Upper lobe of right lung (tissue), 1 donor: ENCODE results near the gene COBL. TPM values are rescaled to one million over a fixed set of nuclear protein-coding genes. Genes with fewer than 3 reads are reported as not detected.
A peak's percentile ranks its signal among the peaks of the same experiment; 100 is the strongest.

Experiments
- ATAC-seq: fragments of 200-7000 bp; cut with Tn5 transposase; one replicate; pipeline ENCODE4 v1.9.1; 2020; ENCODE audit warnings: mild to moderate bottlenecking, moderate library complexity
- DNase-seq: peaks from one replicate; pipeline ENCODE4 v3.0.0-alpha.2; 2020
- H3K27ac ChIP-seq: fragments of 200-600 bp; one replicate; pipeline ENCODE4 v1.8.0; 2022
- H3K27me3 ChIP-seq: fragments of 200-600 bp; one replicate; pipeline ENCODE4 v1.8.0; 2022; ENCODE audit warnings: mild to moderate bottlenecking
- H3K36me3 ChIP-seq: fragments of 200-600 bp; one replicate; pipeline ENCODE4 v1.8.0; 2022
- H3K4me1 ChIP-seq: fragments of 200-600 bp; one replicate; pipeline ENCODE4 v1.8.0; 2022
- H3K4me3 ChIP-seq: fragments of 200-600 bp; one replicate; pipeline ENCODE4 v1.8.0; 2022; ENCODE audit warnings: mild to moderate bottlenecking
- H3K9me3 ChIP-seq: fragments of 200-600 bp; one replicate; pipeline ENCODE4 v1.8.0; 2022
- CTCF ChIP-seq: fragments of 200-600 bp; IDR thresholded peaks from one replicate; pipeline ENCODE4 v1.8.0; 2022; ENCODE audit warnings: antibody characterized with exemption
- intact Hi-C: fragments of 100-400 bp; cut with DNase I; formaldehyde crosslinking; loops from one replicate; pipeline ENCODE4 v1.11.0; 2022
- total RNA-seq: library from RNA; stranded (reverse); fragmentation: NEBNext Ultra II Directional; extraction: Animal tissue kit (Norgen Biotek cat#: 25700); gene quantifications from one replicate; pipeline ENCODE4 v1.2.1, GENCODE V29; 2021
- donor health status: DM: no; HTN: yes; CAD: no; lungs with severe emphysema.

Gene COBL
- total RNA-seq, 1 donor from 2014 or later: 29.2 TPM

- DNase-seq: no peak
- Histone ChIP-seq H3K4me3 (no peak overlapping the region), H3K27me3 (no peaks in the 10 kb centered on the region), H3K9me3 (no peaks in the 10 kb centered on the region), H3K27ac (no peak overlapping the region), H3K4me1 (peaks cover 4% of the 10 kb centered on the region), H3K36me3 (no peaks in the 10 kb centered on the region)
- ATAC-seq: no peak
- intact Hi-C loops: no loop called here
- no peak for TF ChIP-seq CTCF
Observed at GRCh38 chr7:51033727-51034520, 282.7 kb downstream of the COBL start.

DNA sequence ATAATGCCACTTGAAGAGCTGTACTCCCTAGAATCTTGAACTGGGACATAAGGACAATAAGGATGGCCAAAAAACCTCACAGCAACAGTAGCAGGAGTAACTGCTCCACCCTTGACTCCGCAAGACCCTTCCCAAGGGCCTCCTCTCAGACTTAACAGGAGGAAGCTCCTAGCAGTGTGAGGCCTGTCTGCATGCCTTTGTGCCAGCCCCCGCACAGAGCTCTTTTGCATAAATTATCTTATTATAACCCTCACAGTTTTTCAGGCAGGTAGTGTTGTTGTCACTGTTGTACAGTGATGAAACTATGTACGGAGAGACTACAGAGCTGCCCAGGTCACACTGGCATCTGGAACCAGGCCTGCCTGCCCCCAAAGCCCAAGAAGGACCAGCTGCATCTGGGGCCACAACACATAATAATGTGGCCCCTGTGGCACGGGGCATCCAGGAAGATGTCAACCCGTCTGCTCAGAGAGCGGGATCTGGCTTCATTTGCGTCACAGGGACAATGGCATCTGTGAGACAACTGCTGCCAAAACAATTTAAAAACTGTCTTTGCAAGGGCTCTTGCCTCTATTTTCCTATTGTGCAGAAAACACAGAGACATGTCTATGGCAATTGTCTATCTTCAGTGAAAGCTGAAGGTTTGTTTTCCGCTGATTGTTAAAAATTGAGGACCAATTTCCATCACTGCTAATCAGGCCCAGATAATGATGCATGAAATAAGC lies 284.7 kb downstream of the COBL start:
- ATAC-seq (no peak), DNase-seq (no peak)
- intact Hi-C loops: no loop called here
- Histone ChIP-seq H3K27me3 (no peaks in the 10 kb centered on the region), H3K4me1 (peaks cover 4% of the 10 kb centered on the region), H3K4me3 (no peak overlapping the region), H3K27ac (no peak overlapping the region), H3K36me3 (no peaks in the 10 kb centered on the region), H3K9me3 (no peaks in the 10 kb centered on the region)
- TF ChIP-seq CTCF: no peak

GRCh38 chr7:51031216-51031615 lies 285.4 kb downstream of the COBL start:
- Histone ChIP-seq H3K9me3 (no peaks in the 10 kb centered on the region), H3K4me1 (peaks cover 4% of the 10 kb centered on the region), H3K36me3 (no peaks in the 10 kb centered on the region), H3K27ac (no peak overlapping the region), H3K27me3 (no peaks in the 10 kb centered on the region), H3K4me3 (no peak overlapping the region)
- intact Hi-C loops: no loop called here
- ATAC-seq (no peak), DNase-seq (peak; percentile 38)
- no peak for TF ChIP-seq CTCF

- H3K27ac ChIP-seq: no peak overlapping the region
- no peaks in the 10 kb centered on the region for H3K27me3 ChIP-seq
- ATAC-seq (no peak), DNase-seq (no peak)
- no peaks in the 10 kb centered on the region for H3K9me3 ChIP-seq
- no peak overlapping the region for H3K4me3 ChIP-seq
- H3K36me3 ChIP-seq: no peaks in the 10 kb centered on the region
- intact Hi-C loops: no loop called here
- no peak for TF ChIP-seq CTCF
- peaks cover under 1% of the 10 kb centered on the region for H3K4me1 ChIP-seq
Observed at GRCh38 chr7:51029701-51030191, 286.9 kb downstream of the COBL start.

DNA sequence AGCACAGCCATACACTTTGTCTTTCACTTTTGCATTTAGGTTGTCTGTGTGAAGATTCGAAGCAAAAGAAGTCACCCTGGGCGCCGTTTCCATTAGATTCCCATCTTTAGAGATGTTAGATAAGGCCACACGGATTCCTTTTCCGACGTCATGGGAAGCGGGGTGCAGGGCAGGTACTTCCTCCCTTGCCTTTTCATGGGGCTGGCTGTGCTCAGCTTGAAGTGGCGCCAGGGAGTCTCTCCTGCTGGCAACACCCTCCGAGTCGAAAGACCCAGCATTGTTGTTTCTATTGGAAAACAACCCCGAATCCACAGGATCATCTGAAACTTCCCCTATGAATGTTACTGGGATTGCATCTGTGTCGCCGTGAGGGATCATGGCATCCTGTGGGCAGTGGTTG lies 287.5 kb downstream of the COBL start:
- intact Hi-C loops: no loop called here
- no peaks in the 10 kb centered on the region for H3K27me3 ChIP-seq
- H3K27ac ChIP-seq: no peak overlapping the region
- H3K4me3 ChIP-seq: no peak overlapping the region
- no peaks in the 10 kb centered on the region for H3K9me3 ChIP-seq
- no peaks in the 10 kb centered on the region for H3K36me3 ChIP-seq
- ATAC-seq (no peak), DNase-seq (peak; percentile 36)
- no peaks in the 10 kb centered on the region for H3K4me1 ChIP-seq
- TF ChIP-seq CTCF: no peak
